DOHH2 (cell line): ENCODE results near the gene TAAR2.
"Not testable (repeated sequence)": the region's sequence is repeated elsewhere in the genome, so short reads cannot be mapped to it uniquely, and the experiment has no call there.

ENCODE experiments used
- H3F3A ChIP-seq: fragments of 200-600 bp; sonication (generic), shearing (Covaris generic); 2 replicates; pipeline ENCODE4 v1.6.0; 2016; ENCODE audit warnings: antibody characterized with exemption, mild to moderate bottlenecking; ENCODE audit not compliant: control insufficient read depth, insufficient read depth
- H3K27ac ChIP-seq: fragments of 200-600 bp; sonication (generic); 2 replicates; pipeline ENCODE4 v1.5.1; 2014; ENCODE audit warnings: low read depth, mild to moderate bottlenecking, low read length, moderate library complexity
- H3K27me3 ChIP-seq: fragments of 200-600 bp; sonication (generic); 2 replicates; pipeline ENCODE4 v1.6.1; 2014; ENCODE audit warnings: mild to moderate bottlenecking, low read length, mixed read lengths; ENCODE audit not compliant: control insufficient read depth
- H3K36me3 ChIP-seq: fragments of 200-600 bp; sonication (generic); 2 replicates; pipeline ENCODE4 v1.6.1; 2014; ENCODE audit warnings: mild to moderate bottlenecking, low read length, moderate library complexity, mixed read lengths; ENCODE audit not compliant: control insufficient read depth
- H3K4me1 ChIP-seq: fragments of 200-600 bp; sonication (generic); 2 replicates; pipeline ENCODE4 v1.6.1; 2014; ENCODE audit warnings: mild to moderate bottlenecking, low read length, mixed read lengths; ENCODE audit not compliant: control insufficient read depth
- H3K4me2 ChIP-seq: fragments of 200-600 bp; sonication (generic); 2 replicates; pipeline ENCODE4 v1.6.0; 2014; ENCODE audit warnings: mild to moderate bottlenecking, low read length, moderate library complexity
- H3K4me3 ChIP-seq: fragments of 200-600 bp; sonication (generic); 2 replicates; pipeline ENCODE4 v1.5.1; 2014; ENCODE audit warnings: mild to moderate bottlenecking, low read length, mixed read lengths
- H3K79me2 ChIP-seq: fragments of 200-600 bp; sonication (generic); 2 replicates; pipeline ENCODE4 v1.6.1; 2014; ENCODE audit warnings: mild to moderate bottlenecking, low read length, mixed read lengths; ENCODE audit not compliant: control insufficient read depth
- H3K9me2 ChIP-seq: fragments of 200-600 bp; sonication (generic); replicated peaks from 2 replicates; pipeline ENCODE4 v1.6.1; 2014; ENCODE audit warnings: mild to moderate bottlenecking, low read length, mixed read lengths; ENCODE audit not compliant: control insufficient read depth
- H3K9me3 ChIP-seq: fragments of 200-600 bp; sonication (generic); 2 replicates; pipeline ENCODE4 v1.6.1; 2014; ENCODE audit warnings: antibody characterized with exemption, low read length, mixed read lengths; ENCODE audit not compliant: control insufficient read depth, insufficient read depth
- H4K20me1 ChIP-seq: fragments of 200-600 bp; sonication (generic); 2 replicates; pipeline ENCODE4 v1.6.0; 2014; ENCODE audit warnings: low read depth, mild to moderate bottlenecking, antibody characterized with exemption, low read length, moderate library complexity; ENCODE audit not compliant: control insufficient read depth, insufficient read depth
- EZH2phosphoT487 ChIP-seq: fragments of 200-600 bp; sonication (generic); IDR thresholded peaks from 2 replicates; pipeline ENCODE4 v1.6.1; 2017; ENCODE audit warnings: borderline replicate concordance, mild to moderate bottlenecking, antibody characterized with exemption, low read length, moderate library complexity, mixed read lengths
- TF ChIP-seq, protein P1 (sequence below): fragments of 200-600 bp; sonication (generic); IDR thresholded peaks from one replicate; pipeline ENCODE4 v1.5.1; 2014; ENCODE audit warnings: antibody characterized with exemption, mild to moderate bottlenecking, low read depth, low read length; ENCODE audit not compliant: poor library complexity, severe bottlenecking

Gene TAAR2

DNA sequence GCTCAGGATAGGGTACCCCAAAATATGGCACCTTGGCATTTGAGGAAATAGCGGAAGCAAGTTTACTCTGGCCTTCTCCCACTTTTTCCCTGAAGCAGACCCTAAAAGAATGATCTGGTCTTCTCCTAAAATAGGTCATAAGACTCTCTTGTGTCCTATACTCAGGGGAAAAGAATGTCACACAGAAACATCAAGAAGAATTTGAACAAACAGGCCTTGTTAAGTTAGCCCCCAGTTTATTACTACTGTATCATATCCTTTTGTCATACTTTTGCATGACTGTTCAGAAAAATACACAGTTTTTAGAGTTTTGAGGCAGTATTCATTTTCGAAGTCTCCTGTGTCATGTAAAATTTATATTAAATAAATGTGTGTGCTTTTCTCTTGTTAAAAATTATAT lies 12.5 kb downstream of the TAAR2 start:
- no peaks in the 10 kb centered on the region for H3F3A ChIP-seq
- TF ChIP-seq EZH2phosphoT487, result no peak
- TF ChIP-seq, protein P1, sequence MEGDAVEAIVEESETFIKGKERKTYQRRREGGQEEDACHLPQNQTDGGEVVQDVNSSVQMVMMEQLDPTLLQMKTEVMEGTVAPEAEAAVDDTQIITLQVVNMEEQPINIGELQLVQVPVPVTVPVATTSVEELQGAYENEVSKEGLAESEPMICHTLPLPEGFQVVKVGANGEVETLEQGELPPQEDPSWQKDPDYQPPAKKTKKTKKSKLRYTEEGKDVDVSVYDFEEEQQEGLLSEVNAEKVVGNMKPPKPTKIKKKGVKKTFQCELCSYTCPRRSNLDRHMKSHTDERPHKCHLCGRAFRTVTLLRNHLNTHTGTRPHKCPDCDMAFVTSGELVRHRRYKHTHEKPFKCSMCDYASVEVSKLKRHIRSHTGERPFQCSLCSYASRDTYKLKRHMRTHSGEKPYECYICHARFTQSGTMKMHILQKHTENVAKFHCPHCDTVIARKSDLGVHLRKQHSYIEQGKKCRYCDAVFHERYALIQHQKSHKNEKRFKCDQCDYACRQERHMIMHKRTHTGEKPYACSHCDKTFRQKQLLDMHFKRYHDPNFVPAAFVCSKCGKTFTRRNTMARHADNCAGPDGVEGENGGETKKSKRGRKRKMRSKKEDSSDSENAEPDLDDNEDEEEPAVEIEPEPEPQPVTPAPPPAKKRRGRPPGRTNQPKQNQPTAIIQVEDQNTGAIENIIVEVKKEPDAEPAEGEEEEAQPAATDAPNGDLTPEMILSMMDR, result no peak
- no peaks in the 10 kb centered on the region for H3K9me3 ChIP-seq
- H3K27me3 ChIP-seq, result no peaks in the 10 kb centered on the region
- H3K79me2 ChIP-seq, result no peaks in the 10 kb centered on the region
- H3K4me3 ChIP-seq, result no peak overlapping the region
- H3K9me2 ChIP-seq, result no peaks in the 10 kb centered on the region
- no peaks in the 10 kb centered on the region for H3K4me1 ChIP-seq
- no peak overlapping the region for H3K27ac ChIP-seq
- H3K4me2 ChIP-seq, result no peak overlapping the region
- no peaks in the 10 kb centered on the region for H4K20me1 ChIP-seq
- H3K36me3 ChIP-seq, result no peaks in the 10 kb centered on the region

GRCh38 chr6:132607544-132608233 lies 16.4 kb downstream of the TAAR2 start:
- Histone ChIP-seq H3K4me1 (no peaks in the 10 kb centered on the region), H3K27me3 (no peaks in the 10 kb centered on the region), H3K27ac (no peak overlapping the region), H3F3A (no peaks in the 10 kb centered on the region), H3K9me2 (no peaks in the 10 kb centered on the region), H3K4me2 (no peak overlapping the region), H3K79me2 (no peaks in the 10 kb centered on the region), H3K4me3 (no peak overlapping the region), H4K20me1 (no peaks in the 10 kb centered on the region), H3K36me3 (no peaks in the 10 kb centered on the region), H3K9me3 (no peaks in the 10 kb centered on the region)
- TF ChIP-seq EZH2phosphoT487, result no peak
- TF ChIP-seq, protein P1, result no peak

- no peak for TF ChIP-seq EZH2phosphoT487
- TF ChIP-seq, protein P1, result no peak
- Histone ChIP-seq H3F3A (no peaks in the 10 kb centered on the region), H4K20me1 (no peaks in the 10 kb centered on the region), H3K9me3 (no peaks in the 10 kb centered on the region), H3K79me2 (no peaks in the 10 kb centered on the region), H3K4me3 (no peak overlapping the region), H3K27ac (no peak overlapping the region), H3K9me2 (no peaks in the 10 kb centered on the region), H3K27me3 (0 out of 2 replicates have a peak, but pooled peaks cover 2% of the 10 kb centered on the region), H3K36me3 (no peaks in the 10 kb centered on the region), H3K4me1 (no peaks in the 10 kb centered on the region), H3K4me2 (no peak overlapping the region)
Observed at GRCh38 chr6:132604635-132605152, 19.4 kb downstream of the TAAR2 start.

DNA sequence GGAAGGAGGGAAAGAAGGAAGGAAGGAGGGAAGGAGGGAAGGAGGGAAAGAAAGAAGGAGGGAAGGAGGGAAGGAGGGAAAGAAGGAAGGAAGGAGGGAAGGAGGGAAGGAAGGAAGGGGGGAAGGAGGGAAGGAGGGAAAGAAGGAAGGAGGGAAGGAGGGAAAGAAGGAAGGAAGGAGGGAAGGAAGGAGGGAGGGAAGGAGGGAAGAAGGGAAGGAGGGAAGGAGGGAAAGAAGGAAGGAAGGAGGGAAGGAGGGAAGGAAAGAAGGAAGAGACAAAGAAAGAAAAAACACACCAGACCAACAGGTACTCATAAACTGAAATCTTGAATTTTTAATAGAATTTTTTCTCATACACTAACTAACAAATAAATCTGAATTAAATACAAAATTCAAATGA lies 23.2 kb downstream of the TAAR2 start:
- not testable (repeated sequence) for H3K27me3 ChIP-seq, H3F3A ChIP-seq, H3K9me2 ChIP-seq, H3K27ac ChIP-seq, H3K4me3 ChIP-seq, H3K9me3 ChIP-seq, H3K79me2 ChIP-seq, H3K4me1 ChIP-seq, H3K4me2 ChIP-seq, H3K36me3 ChIP-seq, H4K20me1 ChIP-seq
